ENCODE measurements around the gene EVC2.
"Not testable (repeated sequence)": the region's sequence is repeated elsewhere in the genome, so short reads cannot be mapped to it uniquely, and the experiment has no call there.

The EVC2 gene

DNA sequence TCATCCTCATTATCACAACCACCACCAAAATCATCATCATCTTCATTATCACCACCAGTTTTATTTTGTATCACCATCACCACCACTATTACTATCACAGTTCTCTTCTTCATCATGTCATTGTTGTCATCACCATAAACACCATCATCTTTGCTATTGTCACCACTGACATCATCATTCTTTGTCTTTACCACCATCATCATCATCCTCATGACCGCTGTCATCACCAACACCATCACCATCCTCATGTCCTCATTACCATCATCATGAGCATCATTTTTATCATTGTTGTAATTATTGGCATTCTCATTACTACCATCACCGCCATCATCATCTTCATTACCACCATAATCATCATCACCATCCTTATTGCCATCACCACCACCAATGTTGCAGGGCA is 34.0 kb upstream of the EVC2 start:
- no peak for DNase-seq (ENCODE audit: low read depth in 2 of 2)

DNA sequence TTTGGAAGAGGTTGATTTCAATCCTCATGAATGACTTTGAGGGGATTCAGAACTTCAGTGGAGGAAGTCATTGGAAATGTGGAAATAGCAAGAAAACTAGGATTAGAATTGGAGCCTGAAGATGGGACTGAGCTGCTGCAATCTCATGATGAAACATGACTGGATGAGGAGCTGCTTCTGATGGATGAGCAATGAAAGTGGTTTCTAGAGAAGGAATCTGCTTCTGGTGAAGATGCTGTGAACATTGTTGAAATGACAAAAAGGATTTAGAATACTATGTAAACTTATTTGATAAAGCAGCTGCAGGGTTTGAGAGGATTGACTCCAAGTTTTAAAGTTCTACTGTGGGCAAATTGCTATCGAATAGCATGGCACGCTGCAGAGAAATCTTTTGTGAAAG is 29.7 kb upstream of the EVC2 start:
- DNase-seq (ENCODE audit: low read depth in 2 of 2): no peak

DNA sequence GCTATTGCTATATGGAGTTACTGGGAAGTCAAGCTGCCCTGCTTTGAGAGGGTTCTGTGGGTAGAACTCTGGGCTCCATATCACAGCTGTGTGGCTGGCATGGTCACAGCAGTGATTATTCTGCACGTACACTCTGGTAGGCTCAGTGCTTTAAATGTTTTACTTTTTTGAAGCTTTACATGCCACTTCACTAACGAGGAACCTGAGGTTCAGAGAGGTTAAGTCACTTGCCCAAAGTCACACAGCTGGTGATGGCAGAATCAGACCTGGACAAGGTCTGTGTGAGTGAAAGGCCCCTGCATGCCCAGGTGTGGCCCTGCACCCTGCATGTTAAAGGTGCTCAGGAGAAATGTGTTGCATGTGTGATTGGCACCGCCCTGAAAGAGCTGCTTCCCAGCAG is 27.1 kb upstream of the EVC2 start:
- no peak for DNase-seq (ENCODE audit: low read depth in 2 of 2)

GRCh38 chr4:5734853-5735252 is 26.5 kb upstream of the EVC2 start:
- no peak for DNase-seq (ENCODE audit: low read depth in 2 of 2)

DNA sequence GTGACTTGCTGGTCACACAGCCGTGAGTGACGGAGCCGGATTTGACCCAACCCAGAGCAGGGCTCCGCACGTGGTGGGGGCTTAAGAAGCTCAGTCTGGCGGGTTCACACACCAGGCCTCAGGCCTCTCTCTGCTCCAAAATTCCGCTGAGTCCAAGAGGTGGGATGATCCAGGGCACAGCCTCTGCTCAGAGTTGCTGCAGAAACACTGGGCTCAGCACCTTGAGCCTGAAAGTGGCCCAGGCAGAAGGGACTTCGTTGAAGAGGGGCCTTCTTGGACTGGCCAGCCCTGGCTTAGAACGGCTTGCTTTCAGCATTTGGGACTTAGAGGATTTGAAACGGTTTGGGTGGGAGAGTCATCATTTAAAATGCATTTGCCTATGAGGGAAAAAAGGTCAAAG is 23.8 kb upstream of the EVC2 start:
- no peak for DNase-seq (ENCODE audit: low read depth in 2 of 2)

- no peak for DNase-seq (ENCODE audit: low read depth in 2 of 2)
Measured at GRCh38 chr4:5730993-5731990, 22.9 kb upstream of the EVC2 start.

DNA sequence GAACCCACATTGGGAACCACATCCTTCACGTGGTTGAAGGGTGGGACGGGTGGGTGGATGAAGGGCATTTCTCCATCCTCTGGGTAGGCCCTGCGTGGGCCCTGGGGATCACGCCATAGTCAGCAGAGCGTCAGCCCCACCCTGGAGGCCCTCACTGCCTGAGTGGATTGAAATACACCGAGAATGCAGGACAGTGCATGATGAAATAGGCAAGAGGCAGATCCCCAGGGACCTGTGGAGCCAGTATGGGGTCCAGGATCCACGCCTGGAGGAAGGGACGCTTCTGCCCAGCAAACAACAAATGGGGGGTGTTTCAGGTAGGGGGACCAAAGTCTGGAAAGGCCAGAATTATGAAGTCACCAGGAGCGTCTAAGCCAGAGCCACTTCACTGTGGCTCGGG is 22.1 kb upstream of the EVC2 start:
- DNase-seq (ENCODE audit: low read depth in 2 of 2): no peak

GRCh38 chr4:5728412-5728811 is 20.1 kb upstream of the EVC2 start:
- DNase-seq (ENCODE audit: low read depth in 2 of 2): not testable (repeated sequence)

- DNase-seq (ENCODE audit: low read depth in 2 of 2): no peak
Measured at GRCh38 chr4:5724377-5724776, 16.0 kb upstream of the EVC2 start.

DNA sequence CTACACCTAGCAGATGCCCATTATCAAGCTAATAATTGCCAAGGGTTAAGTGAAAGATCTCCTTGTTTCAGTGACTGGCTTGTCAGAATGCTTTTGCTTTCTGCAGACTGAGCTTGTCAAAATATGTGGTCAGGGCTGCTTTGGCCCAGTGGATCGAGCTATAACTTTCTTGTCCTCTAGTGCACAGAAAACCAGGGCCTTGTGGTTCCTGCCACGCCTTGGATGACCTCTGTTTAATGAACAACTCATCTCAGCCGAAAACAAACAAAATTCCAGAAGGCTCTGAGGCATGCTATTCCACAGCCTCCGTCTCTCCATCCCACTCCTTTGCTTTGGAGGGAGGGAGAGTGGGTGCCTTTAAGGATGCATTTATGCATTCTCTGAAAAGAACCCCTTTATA is 14.0 kb upstream of the EVC2 start:
- no peak for DNase-seq (ENCODE audit: low read depth in 2 of 2)

- DNase-seq (ENCODE audit: low read depth in 2 of 2): no peak
Measured at GRCh38 chr4:5721923-5722322, 13.6 kb upstream of the EVC2 start.

GRCh38 chr4:5720980-5721379 is 12.6 kb upstream of the EVC2 start:
- no peak for DNase-seq (ENCODE audit: low read depth in 2 of 2)

DNA sequence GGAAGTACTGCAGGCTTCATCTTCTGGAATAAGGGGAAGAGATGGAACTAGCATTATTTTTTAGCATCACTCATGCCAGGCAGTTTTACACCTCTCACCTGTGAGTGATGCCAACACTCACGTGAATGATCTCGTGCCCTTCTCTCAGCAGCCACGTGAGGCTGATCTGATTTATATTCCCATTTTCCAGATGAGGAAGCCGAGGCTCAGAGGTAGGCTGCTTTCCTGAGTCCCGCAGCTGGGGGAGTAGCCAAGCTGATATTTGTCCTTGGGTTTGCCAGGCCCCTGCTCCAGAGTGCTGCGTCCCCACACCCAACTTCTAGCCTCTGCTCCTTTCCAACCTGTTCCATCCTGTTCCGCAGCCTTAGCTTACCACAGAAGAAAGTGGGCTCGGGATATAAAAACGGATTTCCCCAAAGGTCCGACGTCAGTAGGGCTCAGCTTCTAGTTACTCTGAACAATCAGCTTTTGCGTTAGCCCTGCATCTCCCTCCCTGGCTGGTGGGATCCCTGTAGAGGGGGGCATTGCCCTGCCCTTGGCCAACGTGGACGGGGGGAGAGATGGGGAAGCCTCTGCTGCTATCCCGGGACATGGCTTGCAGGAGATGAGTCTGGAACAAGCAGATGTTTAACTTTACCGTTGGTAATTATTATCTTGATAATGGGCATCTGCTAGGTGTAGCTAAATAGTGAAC is 11.9 kb upstream of the EVC2 start:
- DNase-seq (ENCODE audit: low read depth in 2 of 2): no peak

GRCh38 chr4:5719350-5720055 is 11.1 kb upstream of the EVC2 start:
- no peak for DNase-seq (ENCODE audit: low read depth in 2 of 2)

GRCh38 chr4:5718411-5718810 is 10.1 kb upstream of the EVC2 start:
- DNase-seq (ENCODE audit: low read depth in 2 of 2): no peak

GRCh38 chr4:5717449-5718158 is 9.2 kb upstream of the EVC2 start:
- DNase-seq (ENCODE audit: low read depth in 2 of 2): no peak

- DNase-seq (ENCODE audit: low read depth in 2 of 2): no peak
Measured at GRCh38 chr4:5716391-5716790, 8.0 kb upstream of the EVC2 start.

- no peak for DNase-seq (ENCODE audit: low read depth in 2 of 2)
Measured at GRCh38 chr4:5715357-5715756, 7.0 kb upstream of the EVC2 start.

- DNase-seq (ENCODE audit: low read depth in 2 of 2): no peak
Measured at GRCh38 chr4:5713861-5714260, 5.5 kb upstream of the EVC2 start.

DNA sequence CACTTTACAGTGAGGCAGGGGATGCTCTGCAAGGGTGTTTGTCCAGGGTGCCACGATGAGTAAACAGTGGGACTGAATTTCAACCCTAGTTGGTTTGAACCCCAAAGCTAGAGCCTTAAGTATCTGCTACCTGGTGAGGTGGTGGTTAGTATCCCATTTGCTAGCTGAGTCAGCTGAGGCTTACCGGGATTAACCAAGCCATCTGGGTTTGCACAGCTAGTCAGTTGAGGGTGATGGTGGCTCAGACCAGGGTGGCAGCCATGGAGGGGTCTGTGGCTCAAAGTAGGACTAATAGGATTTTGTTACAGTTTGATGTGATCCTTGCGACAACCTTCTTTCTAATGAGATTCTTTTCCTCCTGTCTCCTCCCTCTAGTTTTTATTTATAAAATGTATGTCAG is 4.6 kb upstream of the EVC2 start:
- no peak for DNase-seq (ENCODE audit: low read depth in 2 of 2)

DNA sequence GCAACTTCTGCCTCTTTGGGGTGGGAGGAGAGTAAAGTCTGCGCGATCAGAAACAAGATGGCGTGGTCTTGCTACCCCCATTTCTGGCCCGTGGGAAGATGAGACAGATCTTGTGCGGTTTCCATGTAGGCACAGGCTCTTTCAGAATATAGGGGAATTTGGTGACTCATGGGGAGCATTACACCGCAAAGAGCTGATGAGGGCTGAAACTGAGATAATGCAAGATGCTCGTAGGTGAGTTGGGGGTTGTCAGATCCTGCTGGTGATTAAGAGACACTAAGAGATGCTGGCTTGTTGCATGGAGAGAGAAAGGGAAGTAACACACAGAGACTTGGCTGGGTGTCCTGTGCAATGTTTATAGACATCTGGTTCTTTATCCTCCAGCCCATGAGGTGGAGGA is 4.2 kb upstream of the EVC2 start:
- peak; percentile 45 to 52 for DNase-seq (ENCODE audit: low read depth in 2 of 2)

Data from fibroblast of skin of left quadriceps (primary cell).